ENCODE data around the gene PPP4R4. TPM values are rescaled to one million over a fixed set of nuclear protein-coding genes. Genes with fewer than 3 reads are reported as not detected.

Gene PPP4R4
- polyA plus RNA-seq, 1 of the 3 experiments (the other 2 are of a cell fraction): 2.5 TPM

DNA sequence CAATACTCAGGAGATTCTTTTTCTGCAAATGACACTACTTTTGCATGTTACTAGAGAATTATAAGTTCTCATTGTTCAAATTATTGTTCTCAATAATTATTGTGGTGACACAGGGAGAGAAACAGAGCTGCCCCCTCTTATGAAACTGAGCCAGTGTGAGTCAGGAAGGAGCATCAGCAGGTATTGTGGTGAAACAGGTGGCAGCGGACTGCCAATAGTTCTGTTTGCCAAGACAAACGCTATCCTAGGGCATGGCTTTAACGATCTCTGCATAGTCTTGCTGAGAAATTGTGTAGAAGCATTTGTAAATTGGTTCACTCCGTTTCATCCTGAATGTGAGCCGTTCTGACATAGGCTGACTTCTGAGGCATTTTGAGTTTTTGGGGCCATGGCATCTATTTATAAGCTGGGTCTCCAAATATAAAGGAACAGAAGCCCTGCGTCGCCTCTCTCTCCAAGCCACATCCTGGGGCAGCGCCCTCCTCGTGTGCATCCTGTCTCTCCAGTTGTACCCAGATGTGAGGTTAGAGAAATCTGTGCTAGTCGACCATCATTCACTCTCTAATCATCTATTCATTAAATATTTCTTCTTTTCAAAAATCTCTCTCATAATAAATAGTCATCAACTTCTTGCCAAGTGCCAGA lies 15.8 kb upstream of the PPP4R4 start:
- no peak overlapping the region for H2AFZ ChIP-seq (ENCODE audit: low read depth)
- H3K79me2 ChIP-seq (ENCODE audit: insufficient read depth): no peaks in the 10 kb centered on the region
- H3K27me3 ChIP-seq (ENCODE audit: insufficient read depth): peaks cover 10% of the 10 kb centered on the region; the same call in 1 of the 2 replicates
- DNase-seq: no peak
- no peaks in the 10 kb centered on the region for H3K9me3 ChIP-seq
- H4K20me1 ChIP-seq (ENCODE audit: insufficient read depth): no peaks in the 10 kb centered on the region
- H3K9me2 ChIP-seq: no peaks in the 10 kb centered on the region
- H3K4me1 ChIP-seq (ENCODE audit: control insufficient read depth in 1 of 2, insufficient read depth in 2 of 2, low read depth in 1 of 2, low read length in 1 of 2): peaks cover 0 to 4% of the 10 kb centered on the region in 2 experiments; a peak in 1 of 4 replicates
- H3K4me3 ChIP-seq (ENCODE audit: low read depth in 2 of 2, low read length in 1 of 2): no peak overlapping the region
- CTCF ChIA-PET: interaction anchor here (0.6 to 1.6 kb wide), 3 partner anchors 22 to 122 kb away, joined by 3 to 6 read pairs (median 4); no protein-coding TSS in a partner anchor
- no peak overlapping the region for H3K9ac ChIP-seq
- 44% methylated on average over 10 of the region's 10 CpGs for WGBS (ENCODE audit: low lambda C conversion rate)
- H3K36me3 ChIP-seq (replicated peaks in 1 of 2; ENCODE audit: control insufficient read depth in 1 of 2, insufficient read depth in 2 of 2, low read length in 1 of 2): no peaks in the 10 kb centered on the region
- POLR2A ChIA-PET: no interaction called here
- H3F3A ChIP-seq (replicated peaks; ENCODE audit: insufficient read depth): no peaks in the 10 kb centered on the region
- no peak overlapping the region for H3K27ac ChIP-seq (ENCODE audit: low read depth in 2 of 2, low read length in 1 of 2)
- no peak overlapping the region for H3K4me2 ChIP-seq
- TF ChIP-seq, protein P1, sequence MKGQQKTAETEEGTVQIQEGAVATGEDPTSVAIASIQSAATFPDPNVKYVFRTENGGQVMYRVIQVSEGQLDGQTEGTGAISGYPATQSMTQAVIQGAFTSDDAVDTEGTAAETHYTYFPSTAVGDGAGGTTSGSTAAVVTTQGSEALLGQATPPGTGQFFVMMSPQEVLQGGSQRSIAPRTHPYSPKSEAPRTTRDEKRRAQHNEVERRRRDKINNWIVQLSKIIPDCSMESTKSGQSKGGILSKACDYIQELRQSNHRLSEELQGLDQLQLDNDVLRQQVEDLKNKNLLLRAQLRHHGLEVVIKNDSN (IDR thresholded peaks at IDR 0.05; ENCODE audit: borderline replicate concordance, low read depth): no peak
- TF ChIP-seq ELF1 (IDR thresholded peaks at IDR 0.05) (no peak), FOXJ3 (CRISPR knock-in tag; IDR thresholded peaks at IDR 0.05) (no peak)
- TF ChIP-seq, protein P2, sequence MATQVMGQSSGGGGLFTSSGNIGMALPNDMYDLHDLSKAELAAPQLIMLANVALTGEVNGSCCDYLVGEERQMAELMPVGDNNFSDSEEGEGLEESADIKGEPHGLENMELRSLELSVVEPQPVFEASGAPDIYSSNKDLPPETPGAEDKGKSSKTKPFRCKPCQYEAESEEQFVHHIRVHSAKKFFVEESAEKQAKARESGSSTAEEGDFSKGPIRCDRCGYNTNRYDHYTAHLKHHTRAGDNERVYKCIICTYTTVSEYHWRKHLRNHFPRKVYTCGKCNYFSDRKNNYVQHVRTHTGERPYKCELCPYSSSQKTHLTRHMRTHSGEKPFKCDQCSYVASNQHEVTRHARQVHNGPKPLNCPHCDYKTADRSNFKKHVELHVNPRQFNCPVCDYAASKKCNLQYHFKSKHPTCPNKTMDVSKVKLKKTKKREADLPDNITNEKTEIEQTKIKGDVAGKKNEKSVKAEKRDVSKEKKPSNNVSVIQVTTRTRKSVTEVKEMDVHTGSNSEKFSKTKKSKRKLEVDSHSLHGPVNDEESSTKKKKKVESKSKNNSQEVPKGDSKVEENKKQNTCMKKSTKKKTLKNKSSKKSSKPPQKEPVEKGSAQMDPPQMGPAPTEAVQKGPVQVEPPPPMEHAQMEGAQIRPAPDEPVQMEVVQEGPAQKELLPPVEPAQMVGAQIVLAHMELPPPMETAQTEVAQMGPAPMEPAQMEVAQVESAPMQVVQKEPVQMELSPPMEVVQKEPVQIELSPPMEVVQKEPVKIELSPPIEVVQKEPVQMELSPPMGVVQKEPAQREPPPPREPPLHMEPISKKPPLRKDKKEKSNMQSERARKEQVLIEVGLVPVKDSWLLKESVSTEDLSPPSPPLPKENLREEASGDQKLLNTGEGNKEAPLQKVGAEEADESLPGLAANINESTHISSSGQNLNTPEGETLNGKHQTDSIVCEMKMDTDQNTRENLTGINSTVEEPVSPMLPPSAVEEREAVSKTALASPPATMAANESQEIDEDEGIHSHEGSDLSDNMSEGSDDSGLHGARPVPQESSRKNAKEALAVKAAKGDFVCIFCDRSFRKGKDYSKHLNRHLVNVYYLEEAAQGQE (IDR thresholded peaks at IDR 0.05; ENCODE audit: low read depth, low read length): no peak
- TF ChIP-seq, protein P3, sequence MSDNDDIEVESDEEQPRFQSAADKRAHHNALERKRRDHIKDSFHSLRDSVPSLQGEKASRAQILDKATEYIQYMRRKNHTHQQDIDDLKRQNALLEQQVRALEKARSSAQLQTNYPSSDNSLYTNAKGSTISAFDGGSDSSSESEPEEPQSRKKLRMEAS (IDR thresholded peaks at IDR 0.05; ENCODE audit: low read depth): no peak

DNA sequence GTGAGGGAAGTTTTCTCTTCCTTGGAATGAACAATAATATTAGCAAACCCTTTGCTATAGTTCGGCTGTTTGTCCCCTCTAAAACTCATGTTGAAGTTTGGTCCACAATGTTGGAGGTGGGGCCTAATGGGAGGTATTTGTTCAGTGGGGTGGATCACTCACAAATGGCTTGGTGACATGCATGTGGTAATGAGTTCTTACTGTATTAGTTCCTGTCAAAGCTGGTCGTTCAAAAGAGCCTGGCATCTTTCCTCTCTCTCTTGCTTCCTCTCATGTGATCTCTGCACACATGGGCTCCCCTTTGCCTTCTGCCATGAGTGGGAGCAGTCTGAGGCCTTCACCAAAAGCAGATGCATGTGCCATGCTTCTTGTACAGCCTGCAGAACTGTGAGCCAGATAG lies 13.1 kb upstream of the PPP4R4 start:
- CTCF ChIA-PET: interaction anchor here (0.6 to 2.8 kb wide), 5 partner anchors 10 to 29 kb away, joined by 3 to 13 read pairs (median 3); no protein-coding TSS in a partner anchor
- POLR2A ChIA-PET: interaction anchor here (0.6 kb wide), 1 partner anchor 268 kb away, joined by 3 read pairs; no protein-coding TSS in a partner anchor
- no peak for DNase-seq
- H4K20me1 ChIP-seq (ENCODE audit: insufficient read depth): no peaks in the 10 kb centered on the region
- 76% methylated on average over 2 of the region's 2 CpGs for WGBS (ENCODE audit: low lambda C conversion rate)
- peaks cover 0 to 4% of the 10 kb centered on the region in 2 experiments; a peak in 1 of 4 replicates for H3K4me1 ChIP-seq (ENCODE audit: control insufficient read depth in 1 of 2, insufficient read depth in 2 of 2, low read depth in 1 of 2, low read length in 1 of 2)
- H3K9me3 ChIP-seq: no peaks in the 10 kb centered on the region
- no peaks in the 10 kb centered on the region for H3F3A ChIP-seq (replicated peaks; ENCODE audit: insufficient read depth)
- H3K4me2 ChIP-seq: no peak overlapping the region
- H2AFZ ChIP-seq (ENCODE audit: low read depth): no peak overlapping the region
- H3K36me3 ChIP-seq (replicated peaks in 1 of 2; ENCODE audit: control insufficient read depth in 1 of 2, insufficient read depth in 2 of 2, low read length in 1 of 2): no peaks in the 10 kb centered on the region
- no peaks in the 10 kb centered on the region for H3K79me2 ChIP-seq (ENCODE audit: insufficient read depth)
- H3K9me2 ChIP-seq: no peaks in the 10 kb centered on the region
- peaks cover under 1% of the 10 kb centered on the region; the same call in 1 of the 2 replicates for H3K27me3 ChIP-seq (ENCODE audit: insufficient read depth)
- no peak overlapping the region for H3K9ac ChIP-seq
- H3K4me3 ChIP-seq (ENCODE audit: low read depth in 2 of 2, low read length in 1 of 2): no peak overlapping the region
- no peak overlapping the region for H3K27ac ChIP-seq (ENCODE audit: low read depth in 2 of 2, low read length in 1 of 2)
- TF ChIP-seq ELF1 (IDR thresholded peaks at IDR 0.05): no peak
- no peak for TF ChIP-seq RXRA (IDR thresholded peaks at IDR 0.05; ENCODE audit: borderline replicate concordance, low read depth)
- TF ChIP-seq NFIC (IDR thresholded peaks at IDR 0.05; ENCODE audit: borderline replicate concordance): no peak
- TF ChIP-seq MXI1 (IDR thresholded peaks at IDR 0.05; ENCODE audit: low read depth, low read length): no peak
- no peak for TF ChIP-seq SMC3 (IDR thresholded peaks at IDR 0.05; ENCODE audit: low read depth, low read length)
- TF ChIP-seq, protein P2 (IDR thresholded peaks at IDR 0.05; ENCODE audit: low read depth, low read length): no peak
- no peak for TF ChIP-seq NRF1 (IDR thresholded peaks at IDR 0.05; ENCODE audit: low read depth, low read length)
- TF ChIP-seq SIN3A (IDR thresholded peaks at IDR 0.05; ENCODE audit: borderline replicate concordance, low read depth, low read length): no peak
- TF ChIP-seq JUND (IDR thresholded peaks at IDR 0.05): no peak
- TF ChIP-seq MEF2A (IDR thresholded peaks at IDR 0.05; ENCODE audit: borderline replicate concordance, low read depth): no peak
- TF ChIP-seq, protein P4, sequence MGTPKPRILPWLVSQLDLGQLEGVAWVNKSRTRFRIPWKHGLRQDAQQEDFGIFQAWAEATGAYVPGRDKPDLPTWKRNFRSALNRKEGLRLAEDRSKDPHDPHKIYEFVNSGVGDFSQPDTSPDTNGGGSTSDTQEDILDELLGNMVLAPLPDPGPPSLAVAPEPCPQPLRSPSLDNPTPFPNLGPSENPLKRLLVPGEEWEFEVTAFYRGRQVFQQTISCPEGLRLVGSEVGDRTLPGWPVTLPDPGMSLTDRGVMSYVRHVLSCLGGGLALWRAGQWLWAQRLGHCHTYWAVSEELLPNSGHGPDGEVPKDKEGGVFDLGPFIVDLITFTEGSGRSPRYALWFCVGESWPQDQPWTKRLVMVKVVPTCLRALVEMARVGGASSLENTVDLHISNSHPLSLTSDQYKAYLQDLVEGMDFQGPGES (IDR thresholded peaks at IDR 0.05; ENCODE audit: low read depth, low read length): no peak
- TF ChIP-seq, protein P5, sequence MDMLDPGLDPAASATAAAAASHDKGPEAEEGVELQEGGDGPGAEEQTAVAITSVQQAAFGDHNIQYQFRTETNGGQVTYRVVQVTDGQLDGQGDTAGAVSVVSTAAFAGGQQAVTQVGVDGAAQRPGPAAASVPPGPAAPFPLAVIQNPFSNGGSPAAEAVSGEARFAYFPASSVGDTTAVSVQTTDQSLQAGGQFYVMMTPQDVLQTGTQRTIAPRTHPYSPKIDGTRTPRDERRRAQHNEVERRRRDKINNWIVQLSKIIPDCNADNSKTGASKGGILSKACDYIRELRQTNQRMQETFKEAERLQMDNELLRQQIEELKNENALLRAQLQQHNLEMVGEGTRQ (IDR thresholded peaks at IDR 0.05; ENCODE audit: borderline replicate concordance, low read depth, low read length): no peak
